Memory B cell (primary cell): ENCODE data around the gene TTLL8.

Experiments used
- ATAC-seq: fragments of 150-1000 bp; cut with Tn5 transposase; 2 replicates; pipeline ENCODE4 v1.10.0; 2021; ENCODE audit warnings: low read depth, mild to moderate bottlenecking, moderate library complexity
- DNase-seq, 2 donors: peaks; one replicate each; pipeline ENCODE4 v3.0.0; 2022; ENCODE audit warnings: low spot score in 2 of 2
- H3K27ac Mint-ChIP-seq: one replicate; pipeline ENCODE4 v1.8.0; 2022; ENCODE audit warnings: mild to moderate bottlenecking, moderate library complexity, mixed read lengths
- H3K27me3 Mint-ChIP-seq: one replicate; pipeline ENCODE4 v1.8.0; 2022; ENCODE audit warnings: mixed read lengths
- H3K36me3 Mint-ChIP-seq: one replicate; pipeline ENCODE4 v1.8.0; 2022; ENCODE audit warnings: mild to moderate bottlenecking, mixed read lengths
- H3K4me1 Mint-ChIP-seq: one replicate; pipeline ENCODE4 v1.8.0; 2022; ENCODE audit warnings: mixed read lengths
- H3K4me3 Mint-ChIP-seq: one replicate; pipeline ENCODE4 v1.8.0; 2022; ENCODE audit warnings: mild to moderate bottlenecking, moderate library complexity, mixed read lengths
- H3K9me3 Mint-ChIP-seq: one replicate; pipeline ENCODE4 v1.8.0; 2022; ENCODE audit warnings: mixed read lengths

TTLL8 gene

DNA sequence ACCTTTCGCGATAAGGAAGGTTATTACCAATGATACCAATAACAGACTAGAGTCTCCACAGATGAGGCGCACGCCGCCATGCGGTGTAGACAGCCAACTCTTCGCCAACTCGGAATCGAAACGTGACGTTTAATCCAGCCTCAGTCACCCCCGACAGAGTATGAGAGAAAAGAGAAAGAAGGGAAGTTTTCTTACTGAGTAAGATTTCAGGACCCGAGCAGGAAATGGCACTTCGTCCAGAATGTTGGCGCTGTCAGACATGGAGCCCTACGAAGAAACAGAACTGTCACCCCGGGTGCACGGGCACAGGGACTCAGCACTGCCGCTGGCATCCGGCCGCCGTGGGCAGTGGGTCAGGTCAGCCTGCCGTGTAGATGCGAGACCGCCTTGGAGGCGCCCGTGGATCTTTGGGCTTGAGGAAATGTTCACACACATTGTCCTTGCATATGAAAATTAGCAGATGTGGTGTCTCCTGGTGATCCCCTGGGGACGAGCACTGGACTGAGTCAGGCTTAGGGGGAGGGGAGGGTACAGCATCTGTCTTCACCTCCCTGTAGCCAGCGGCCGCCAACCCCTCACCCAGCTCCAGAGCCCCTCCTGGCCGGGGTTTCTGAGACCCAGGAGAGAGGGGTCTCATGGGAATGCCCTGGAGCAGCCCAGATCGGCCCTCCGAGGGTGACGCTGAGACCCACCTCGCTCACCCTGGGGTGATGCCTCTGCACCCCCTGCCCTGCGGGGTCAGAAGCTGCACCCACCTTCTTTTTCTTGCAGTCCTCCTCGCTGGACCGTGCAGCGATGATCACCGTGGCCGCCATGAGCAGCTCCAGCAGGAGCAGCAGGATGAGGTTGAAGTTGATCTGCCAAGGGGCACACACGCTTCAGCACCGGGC is 18.8 kb upstream of the TTLL8 start:
- ATAC-seq = no peak
- no peak for DNase-seq
- H3K36me3 Mint-ChIP-seq = no peaks in the 10 kb centered on the region
- peaks cover 9% of the 10 kb centered on the region for H3K4me1 Mint-ChIP-seq
- H3K9me3 Mint-ChIP-seq = no peaks in the 10 kb centered on the region
- H3K27ac Mint-ChIP-seq = no peak overlapping the region
- no peak overlapping the region for H3K4me3 Mint-ChIP-seq
- H3K27me3 Mint-ChIP-seq = peaks cover 22% of the 10 kb centered on the region

DNA sequence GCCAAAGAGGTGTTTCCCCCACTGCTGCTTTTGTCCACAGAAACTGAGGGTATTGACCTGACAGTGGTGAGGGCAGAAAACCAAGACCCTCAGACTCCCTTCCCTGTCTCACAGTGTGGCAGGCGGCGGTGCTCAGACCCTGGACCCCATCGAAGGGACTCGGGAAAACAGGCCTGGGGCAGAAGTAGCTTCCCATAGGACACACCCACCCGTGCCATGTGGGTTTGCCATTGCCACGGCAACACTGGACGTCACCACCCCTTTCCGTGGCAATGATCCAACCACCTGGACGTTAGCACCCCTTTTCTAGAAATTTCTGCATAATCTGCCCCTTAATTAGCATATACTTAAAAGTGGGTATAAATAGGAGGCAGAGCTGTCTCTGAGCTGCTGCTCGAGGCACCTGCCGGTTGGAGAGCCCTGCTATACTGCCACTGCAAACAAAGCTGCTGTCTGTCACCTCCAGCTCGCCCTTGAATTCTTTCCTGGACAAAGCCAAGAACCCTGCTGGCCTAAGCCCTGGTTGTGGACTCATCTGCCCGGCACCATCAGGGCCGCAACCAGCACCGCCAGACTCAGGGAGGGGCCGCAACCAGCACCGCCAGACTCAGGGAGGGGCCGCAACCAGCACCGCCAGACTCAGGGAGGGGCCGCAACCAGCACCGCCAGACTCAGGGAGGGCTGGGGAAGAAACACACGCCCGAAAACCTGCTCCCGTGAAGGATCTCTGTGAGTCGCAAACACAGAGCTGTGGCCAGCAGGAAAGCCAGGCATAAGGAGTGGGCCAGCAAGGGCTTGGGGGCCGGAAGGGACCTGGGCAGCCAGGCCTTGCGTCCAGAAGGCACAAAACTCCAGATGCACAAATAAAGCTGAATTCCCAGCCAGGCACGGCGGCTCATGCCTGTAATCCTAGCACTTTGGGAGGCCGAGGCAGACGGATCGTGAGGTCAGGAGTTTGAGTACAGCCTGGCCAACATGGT is 16.7 kb upstream of the TTLL8 start:
- no peaks in the 10 kb centered on the region for H3K9me3 Mint-ChIP-seq
- peaks cover 6% of the 10 kb centered on the region for H3K4me1 Mint-ChIP-seq
- H3K27ac Mint-ChIP-seq = no peak overlapping the region
- DNase-seq (no peak), ATAC-seq (no peak)
- peaks cover 19% of the 10 kb centered on the region for H3K27me3 Mint-ChIP-seq
- no peaks in the 10 kb centered on the region for H3K36me3 Mint-ChIP-seq
- no peak overlapping the region for H3K4me3 Mint-ChIP-seq

DNA sequence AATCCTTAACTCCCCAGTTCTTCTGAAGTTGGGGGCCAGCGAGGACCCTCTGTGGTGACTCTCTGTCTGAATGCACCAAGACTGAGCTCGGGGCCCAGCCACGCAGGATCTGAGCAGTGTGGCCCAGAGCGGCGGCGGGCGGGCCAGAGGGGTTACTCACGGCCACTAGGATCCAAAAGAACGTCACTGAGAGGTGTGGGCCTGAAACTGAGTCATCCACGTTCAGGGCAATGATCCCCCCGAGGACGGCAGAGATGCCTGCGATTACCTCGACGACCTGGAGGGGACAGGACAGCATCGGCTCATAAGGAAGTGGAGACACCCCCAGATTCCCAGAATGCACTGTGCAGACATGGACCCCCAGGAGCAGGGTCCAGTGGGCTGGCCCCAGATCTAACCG is 16.0 kb upstream of the TTLL8 start:
- Mint-ChIP-seq H3K27me3 (peaks cover 20% of the 10 kb centered on the region), H3K4me1 (peaks cover 6% of the 10 kb centered on the region), H3K9me3 (no peaks in the 10 kb centered on the region), H3K27ac (no peak overlapping the region), H3K36me3 (no peaks in the 10 kb centered on the region), H3K4me3 (no peak overlapping the region)
- no peak for DNase-seq
- no peak for ATAC-seq

DNA sequence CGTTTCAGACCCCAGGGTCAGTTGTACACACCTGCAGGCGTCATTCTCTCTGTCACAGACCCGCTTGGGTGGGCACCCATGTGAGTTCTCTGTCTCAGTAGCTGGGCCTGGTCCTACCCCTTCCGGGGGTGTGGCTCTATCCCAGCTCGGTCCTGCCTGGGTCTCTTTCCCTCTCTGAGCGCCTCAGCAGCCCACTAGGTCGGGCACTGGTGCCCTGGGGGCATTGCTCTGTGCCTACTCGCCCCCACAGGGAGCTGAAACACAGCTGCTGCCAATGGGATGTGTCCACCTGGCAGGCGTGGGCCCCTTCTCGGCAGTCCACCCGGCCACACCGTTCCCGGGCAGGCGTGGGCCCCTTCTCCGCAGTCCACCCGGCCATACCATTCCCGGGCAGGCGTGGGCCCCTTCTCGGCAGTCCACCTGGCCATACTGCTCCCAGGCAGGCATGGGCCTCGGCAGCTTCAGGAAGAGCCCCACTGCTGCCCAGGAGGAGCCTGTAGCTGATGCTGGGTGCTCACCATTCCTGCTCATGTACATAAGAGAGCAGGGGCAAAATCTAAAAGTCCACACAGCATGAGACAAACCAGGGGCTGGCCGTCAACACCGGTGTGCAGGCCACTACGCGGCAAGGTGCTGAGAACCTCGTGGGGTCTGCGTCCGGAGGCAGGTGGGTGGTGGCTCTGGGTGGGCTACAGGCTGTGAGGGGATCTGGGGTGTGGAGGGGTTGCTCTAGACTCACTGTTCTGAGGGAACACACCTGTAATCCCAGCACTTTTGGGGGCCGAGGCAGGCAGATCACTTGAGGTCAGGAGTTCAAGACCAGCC is 14.8 kb upstream of the TTLL8 start:
- ATAC-seq = no peak
- no peaks in the 10 kb centered on the region for H3K9me3 Mint-ChIP-seq
- no peak overlapping the region for H3K27ac Mint-ChIP-seq
- H3K4me3 Mint-ChIP-seq = no peak overlapping the region
- H3K36me3 Mint-ChIP-seq = no peaks in the 10 kb centered on the region
- no peak for DNase-seq
- H3K27me3 Mint-ChIP-seq = peaks cover 21% of the 10 kb centered on the region
- H3K4me1 Mint-ChIP-seq = peaks cover 6% of the 10 kb centered on the region

DNA sequence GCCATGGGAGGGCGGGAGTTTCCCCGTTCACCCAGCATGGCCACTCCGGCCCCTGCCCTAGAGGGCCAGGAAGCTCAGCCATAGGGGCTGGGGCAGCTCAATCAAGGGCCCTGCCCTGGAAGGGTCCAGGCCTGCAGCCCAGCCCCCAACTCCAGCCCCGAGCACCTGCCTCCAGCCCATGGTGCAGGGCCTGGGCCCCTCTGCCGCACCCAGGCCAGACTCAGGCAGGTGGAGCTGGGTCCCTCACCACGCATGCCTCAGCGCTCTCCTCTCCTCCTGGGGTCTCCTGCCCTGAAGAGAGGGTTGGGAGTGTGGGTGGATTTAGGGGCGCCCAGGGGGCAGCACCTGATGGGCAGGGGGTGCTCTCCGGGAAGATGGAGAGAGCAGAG is 14.1 kb upstream of the TTLL8 start:
- H3K27me3 Mint-ChIP-seq = peaks cover 25% of the 10 kb centered on the region
- H3K4me1 Mint-ChIP-seq = peaks cover 6% of the 10 kb centered on the region
- no peaks in the 10 kb centered on the region for H3K36me3 Mint-ChIP-seq
- ATAC-seq = no peak
- H3K4me3 Mint-ChIP-seq = no peak overlapping the region
- no peaks in the 10 kb centered on the region for H3K9me3 Mint-ChIP-seq
- no peak overlapping the region for H3K27ac Mint-ChIP-seq
- no peak for DNase-seq

DNA sequence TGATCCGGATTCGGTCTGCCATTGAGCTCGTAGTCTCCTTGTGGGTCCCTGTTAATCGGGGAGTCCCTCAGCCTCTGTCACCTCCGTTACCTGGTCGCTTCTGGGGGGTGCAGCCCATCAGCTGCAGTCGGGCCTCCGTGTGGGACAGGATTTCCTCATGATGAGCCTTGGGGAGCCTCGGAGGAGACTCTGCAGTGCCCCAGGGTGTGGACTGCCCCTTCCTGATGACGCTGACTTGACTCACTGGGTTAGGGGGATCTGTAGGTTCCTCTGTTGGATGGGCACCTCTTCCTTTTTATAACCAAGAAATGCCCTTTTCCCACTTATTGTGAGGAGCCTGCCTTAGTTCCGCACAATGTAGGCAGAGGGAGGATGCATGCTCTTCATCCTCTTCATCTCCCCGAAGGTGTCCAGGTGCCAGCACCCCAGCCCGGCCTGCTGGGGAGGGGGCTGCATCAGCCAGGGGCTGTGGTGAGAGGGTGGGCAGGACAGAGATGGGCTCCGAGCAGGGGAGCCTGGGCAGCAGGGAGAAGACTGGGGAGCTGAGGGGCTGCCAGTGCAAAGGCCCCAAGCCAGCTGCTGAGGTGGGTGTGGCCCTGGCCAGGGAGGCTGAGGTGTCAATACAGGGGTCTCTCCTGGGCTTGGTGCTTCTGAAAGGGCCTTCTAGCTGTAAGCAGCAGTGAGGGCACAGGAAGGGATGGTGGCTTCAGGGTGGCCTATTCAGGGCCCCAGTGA is 13.5 kb upstream of the TTLL8 start:
- Mint-ChIP-seq H3K4me1 (peaks cover 4% of the 10 kb centered on the region), H3K9me3 (no peaks in the 10 kb centered on the region), H3K27ac (no peak overlapping the region), H3K4me3 (no peak overlapping the region), H3K27me3 (peaks cover 27% of the 10 kb centered on the region), H3K36me3 (no peaks in the 10 kb centered on the region)
- DNase-seq = no peak
- no peak for ATAC-seq

DNA sequence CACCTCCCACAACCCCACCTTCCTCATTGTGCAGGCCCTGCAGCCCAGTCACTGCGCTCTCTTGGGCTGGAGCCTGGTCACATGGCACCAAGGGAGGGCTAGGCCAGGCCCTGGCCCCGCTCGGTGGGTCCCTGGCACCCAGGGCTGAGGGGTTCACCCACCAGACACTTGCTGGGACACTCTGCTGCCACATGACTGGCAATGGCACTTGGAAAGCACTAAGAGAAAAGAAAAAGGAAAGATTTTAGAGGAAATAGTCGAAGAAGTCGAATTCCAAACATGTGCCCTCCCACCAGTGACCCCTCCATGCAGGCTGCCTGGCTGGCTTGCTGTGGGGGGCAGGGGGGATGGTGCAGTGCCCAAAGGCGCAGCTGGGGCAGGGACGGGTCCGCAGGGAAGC is 12.3 kb upstream of the TTLL8 start:
- Mint-ChIP-seq H3K36me3 (no peaks in the 10 kb centered on the region), H3K4me1 (no peaks in the 10 kb centered on the region), H3K4me3 (no peak overlapping the region), H3K9me3 (no peaks in the 10 kb centered on the region), H3K27ac (no peak overlapping the region), H3K27me3 (peaks cover 23% of the 10 kb centered on the region)
- no peak for ATAC-seq
- DNase-seq = no peak

DNA sequence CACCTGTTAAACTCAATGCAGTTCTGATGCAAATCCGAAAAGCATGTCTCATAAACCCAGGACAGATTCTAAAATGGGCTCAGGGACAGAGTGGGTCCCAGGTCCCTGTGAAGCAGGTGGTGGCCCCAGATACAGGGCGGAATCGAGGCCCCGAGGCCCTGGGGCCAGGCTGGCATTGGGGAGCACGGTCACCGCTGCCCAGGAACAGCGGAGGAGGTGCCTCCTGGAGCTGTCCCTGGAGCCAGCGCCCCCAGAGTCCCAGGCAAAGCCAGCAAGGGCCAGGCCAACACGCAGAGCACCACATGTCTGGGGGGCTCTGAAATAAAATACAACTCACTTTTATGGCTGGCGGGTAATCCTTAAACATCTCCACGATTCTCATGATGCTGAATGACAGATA is 10.0 kb upstream of the TTLL8 start:
- Mint-ChIP-seq H3K4me3 (no peak overlapping the region), H3K36me3 (no peaks in the 10 kb centered on the region), H3K27me3 (peaks cover 27% of the 10 kb centered on the region), H3K9me3 (no peaks in the 10 kb centered on the region), H3K27ac (no peak overlapping the region), H3K4me1 (no peaks in the 10 kb centered on the region)
- no peak for ATAC-seq
- no peak for DNase-seq

DNA sequence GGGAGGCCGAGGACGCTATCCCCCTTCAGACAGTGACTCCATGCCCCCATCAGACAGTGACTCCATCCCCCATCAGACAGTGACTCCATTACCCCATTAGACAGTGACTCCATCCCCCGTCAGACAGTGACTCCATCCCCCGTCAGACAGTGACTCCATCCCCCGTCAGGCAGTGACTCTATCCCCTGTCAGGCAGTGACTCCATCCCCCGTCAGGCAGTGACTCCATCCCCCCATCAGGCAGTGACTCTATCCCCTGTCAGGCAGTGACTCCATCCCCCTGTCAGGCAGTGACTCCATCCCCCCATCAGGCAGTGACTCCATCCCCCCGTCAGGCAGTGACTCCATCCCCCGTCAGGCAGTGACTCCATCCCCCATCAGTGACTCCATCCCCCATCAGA is 9.1 kb upstream of the TTLL8 start:
- H3K4me1 Mint-ChIP-seq = no peaks in the 10 kb centered on the region
- peaks cover 28% of the 10 kb centered on the region for H3K27me3 Mint-ChIP-seq
- no peak overlapping the region for H3K27ac Mint-ChIP-seq
- no peak overlapping the region for H3K4me3 Mint-ChIP-seq
- no peak for ATAC-seq
- DNase-seq = no peak
- no peaks in the 10 kb centered on the region for H3K36me3 Mint-ChIP-seq
- H3K9me3 Mint-ChIP-seq = no peaks in the 10 kb centered on the region

DNA sequence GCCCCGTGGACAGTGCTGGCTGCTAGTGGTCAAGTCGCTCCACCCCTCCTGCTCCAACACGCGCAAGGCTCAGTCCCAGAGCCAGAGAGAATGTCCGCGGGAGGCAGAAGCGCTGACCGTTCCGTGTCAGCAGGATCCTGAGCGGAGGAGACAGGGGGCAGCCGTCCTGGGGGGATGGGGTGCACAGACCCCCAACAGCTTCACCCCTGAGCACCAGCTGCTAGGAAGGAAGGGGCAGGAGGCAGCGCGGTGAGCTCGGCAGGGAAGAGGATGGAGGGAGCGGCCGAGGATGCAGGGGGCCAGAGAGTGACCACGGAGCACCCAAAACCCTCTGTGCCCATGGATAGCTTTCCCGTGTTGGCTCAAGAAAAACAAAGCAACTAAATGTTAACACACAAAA is 6.4 kb upstream of the TTLL8 start:
- no peak overlapping the region for H3K4me3 Mint-ChIP-seq
- H3K4me1 Mint-ChIP-seq = no peaks in the 10 kb centered on the region
- DNase-seq (no peak), ATAC-seq (no peak)
- no peak overlapping the region for H3K27ac Mint-ChIP-seq
- peaks cover 22% of the 10 kb centered on the region for H3K27me3 Mint-ChIP-seq
- no peaks in the 10 kb centered on the region for H3K9me3 Mint-ChIP-seq
- no peaks in the 10 kb centered on the region for H3K36me3 Mint-ChIP-seq

DNA sequence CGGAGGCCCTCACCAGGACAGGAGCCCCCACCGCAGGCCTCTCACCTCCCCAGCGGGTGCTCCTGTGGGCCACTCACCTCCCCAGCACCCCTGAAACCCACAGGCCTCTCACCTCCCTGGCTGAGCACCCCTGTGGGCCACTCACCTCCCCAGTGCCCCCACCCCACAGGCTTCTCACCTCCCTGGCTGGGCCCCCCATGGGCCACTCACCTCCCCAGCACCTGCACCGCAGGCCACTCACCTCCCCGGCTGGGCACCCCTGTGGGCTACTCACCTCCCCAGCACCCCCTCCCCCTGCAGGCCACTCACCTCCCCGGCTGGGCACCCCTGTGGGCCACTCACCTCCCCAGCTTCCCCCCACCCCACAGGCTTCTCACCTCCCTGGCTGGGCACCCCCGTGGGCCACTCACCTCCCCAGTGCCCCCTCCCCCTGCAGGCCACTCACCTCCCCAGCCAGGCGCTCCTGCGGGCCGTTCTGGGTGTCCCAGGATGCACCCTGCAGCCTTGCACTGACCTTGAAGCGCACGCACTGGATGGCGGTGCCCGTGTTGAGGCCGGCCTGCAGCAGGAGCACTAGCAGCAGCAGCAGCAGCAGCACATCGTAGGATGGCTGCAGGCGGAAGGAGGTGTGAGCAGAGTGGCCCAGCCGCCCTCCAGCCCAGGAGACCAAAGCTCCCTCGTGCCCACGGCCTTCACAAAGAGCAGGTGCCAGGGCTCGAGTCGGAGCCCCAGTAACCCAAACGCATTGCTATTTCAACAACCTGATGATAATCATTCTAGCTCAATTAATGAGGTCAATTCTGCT is 5.7 kb upstream of the TTLL8 start:
- no peak for ATAC-seq
- Mint-ChIP-seq H3K9me3 (no peaks in the 10 kb centered on the region), H3K27me3 (peaks cover 23% of the 10 kb centered on the region), H3K36me3 (no peaks in the 10 kb centered on the region), H3K4me1 (no peaks in the 10 kb centered on the region), H3K4me3 (no peak overlapping the region), H3K27ac (no peak overlapping the region)
- DNase-seq = no peak

DNA sequence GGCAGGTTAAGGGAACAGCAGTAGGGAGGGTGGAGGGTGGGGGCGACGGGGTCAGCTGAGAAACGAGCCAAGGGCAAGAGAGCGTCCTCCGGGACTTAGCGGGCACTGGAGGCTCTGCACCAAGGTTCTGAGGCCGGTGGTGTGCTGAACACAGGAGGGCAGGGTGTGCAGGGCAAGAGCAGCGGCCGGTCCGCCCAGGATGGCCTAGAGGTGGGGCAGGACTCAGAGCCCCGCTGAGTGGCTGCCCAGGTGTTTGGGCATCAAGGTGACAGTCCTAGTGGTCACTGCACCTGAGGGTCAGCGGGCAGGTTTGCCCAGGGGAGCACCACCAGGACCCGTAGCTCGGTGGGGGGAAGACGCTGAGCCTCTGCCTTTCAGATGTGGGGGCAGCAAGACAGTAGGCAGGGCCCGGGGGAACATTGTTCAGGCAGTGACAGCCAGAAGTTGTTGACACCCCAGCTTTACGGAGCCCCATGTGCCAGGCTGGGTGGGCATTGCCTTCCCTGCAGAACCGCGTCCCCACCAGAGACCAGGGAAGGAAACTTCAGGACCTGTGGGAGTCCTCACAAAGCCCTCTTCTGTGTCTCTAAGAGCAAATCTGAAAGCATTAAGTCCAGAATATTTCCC is 4.5 kb upstream of the TTLL8 start:
- H3K36me3 Mint-ChIP-seq = no peaks in the 10 kb centered on the region
- peaks cover 22% of the 10 kb centered on the region for H3K27me3 Mint-ChIP-seq
- DNase-seq (no peak), ATAC-seq (no peak)
- H3K9me3 Mint-ChIP-seq = no peaks in the 10 kb centered on the region
- H3K27ac Mint-ChIP-seq = no peak overlapping the region
- H3K4me1 Mint-ChIP-seq = peaks cover 2% of the 10 kb centered on the region
- H3K4me3 Mint-ChIP-seq = no peak overlapping the region
